HEK293T (cell line): ENCODE measurements around the gene SHD.

Source experiments
- ARNT ChIP-seq: fragments of 450-650 bp; IDR thresholded peaks from 2 replicates; pipeline ENCODE4 v1.6.1; 2017; ENCODE audit warnings: mild to moderate bottlenecking
- CTBP1 ChIP-seq: fragments of 450-650 bp; IDR thresholded peaks from 2 replicates; pipeline ENCODE4 v1.6.1; 2016; ENCODE audit warnings: borderline replicate concordance
- FOXA1 ChIP-seq: fragments of 450-650 bp; IDR thresholded peaks from 2 replicates; pipeline ENCODE4 v1.6.1; 2016; ENCODE audit warnings: mild to moderate bottlenecking
- FOXK2 ChIP-seq: fragments of 450-650 bp; IDR thresholded peaks from 2 replicates; pipeline ENCODE4 v1.6.1; 2016; ENCODE audit warnings: mild to moderate bottlenecking
- HDGF ChIP-seq: fragments of 450-650 bp; IDR thresholded peaks from 2 replicates; pipeline ENCODE4 v1.6.1; 2017; ENCODE audit warnings: antibody characterized with exemption, borderline replicate concordance
- LEF1 ChIP-seq: fragments of 450-650 bp; IDR thresholded peaks from 2 replicates; pipeline ENCODE4 v1.6.1; 2017; ENCODE audit warnings: mild to moderate bottlenecking, borderline replicate concordance
- NFRKB ChIP-seq: fragments of 450-650 bp; IDR thresholded peaks from 2 replicates; pipeline ENCODE4 v1.6.1; 2016; ENCODE audit warnings: mild to moderate bottlenecking, moderate library complexity
- PKNOX1 ChIP-seq: fragments of 450-650 bp; IDR thresholded peaks from 2 replicates; pipeline ENCODE4 v1.6.1; 2016
- SP1 ChIP-seq: fragments of 450-650 bp; IDR thresholded peaks from 2 replicates; pipeline ENCODE4 v1.6.1; 2017
- SUZ12 ChIP-seq: fragments of 450-650 bp; IDR thresholded peaks from 2 replicates; pipeline ENCODE4 v1.6.1; 2016; ENCODE audit warnings: mild to moderate bottlenecking
- TARDBP ChIP-seq: fragments of 450-650 bp; IDR thresholded peaks from 2 replicates; pipeline ENCODE4 v1.6.1; 2016
- ZNF384 ChIP-seq: fragments of 450-650 bp; IDR thresholded peaks from 2 replicates; pipeline ENCODE4 v1.6.1; 2016

DNA sequence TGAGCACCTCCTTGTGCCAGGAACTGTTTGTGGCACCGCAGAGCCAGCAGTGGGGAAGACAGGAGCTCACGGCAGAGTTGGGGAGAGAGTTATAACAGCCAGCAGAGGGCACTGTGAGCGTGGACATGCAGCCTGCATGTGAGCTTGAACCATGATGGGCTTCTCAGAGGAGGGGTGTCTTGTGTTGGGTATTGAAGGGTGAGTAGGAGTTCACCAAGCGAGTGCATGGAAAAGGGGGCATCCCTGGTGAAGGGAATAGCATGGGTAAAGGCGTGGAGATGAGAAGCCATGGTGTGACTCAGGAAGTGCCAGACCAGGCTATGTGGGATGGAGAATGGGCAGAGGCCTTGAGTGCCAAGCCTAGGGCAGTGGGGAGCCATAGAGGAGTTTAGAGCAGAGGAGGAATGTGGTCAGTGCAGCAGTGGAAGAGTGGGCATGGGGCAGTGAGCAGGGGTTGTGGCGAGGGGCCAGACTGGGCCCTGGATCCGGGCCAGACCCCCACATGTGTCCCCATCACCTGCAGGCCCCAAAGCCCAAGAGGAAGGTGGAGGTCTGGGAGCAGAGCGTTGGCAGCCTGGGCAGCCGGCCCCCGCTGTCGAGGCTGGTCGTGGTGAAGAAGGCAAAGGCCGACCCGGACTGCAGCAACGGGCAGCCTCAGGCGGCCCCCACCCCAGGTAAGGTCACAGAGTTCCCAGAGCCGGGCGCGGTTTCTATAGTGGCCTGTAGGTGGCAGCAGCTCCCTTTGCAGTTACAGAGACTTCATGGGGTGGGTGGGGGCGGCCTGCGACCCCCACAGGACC, 11.8 kb upstream of the SHD start:
- TF ChIP-seq NFRKB: no peak
- TF ChIP-seq HDGF: no peak
- TF ChIP-seq SP1: no peak
- TF ChIP-seq ZNF384: no peak
- no peak for TF ChIP-seq TARDBP
- TF ChIP-seq PKNOX1: no peak
- TF ChIP-seq ARNT: no peak
- no peak for TF ChIP-seq FOXK2
- TF ChIP-seq FOXA1: no peak
- no peak for TF ChIP-seq CTBP1
- no peak for TF ChIP-seq SUZ12
- no peak for TF ChIP-seq LEF1
